GM12878 (cell line): ENCODE measurements around the gene SGTB. TPM values are rescaled to one million over a fixed set of nuclear protein-coding genes. Genes with fewer than 3 reads are reported as not detected.

Experiments used
- BACH1 ChIP-seq: fragments of 450-650 bp; IDR thresholded peaks from 2 replicates; pipeline ENCODE4 v1.6.1; 2017; ENCODE audit warnings: mild to moderate bottlenecking, borderline replicate concordance
- BCL11A ChIP-seq: IDR thresholded peaks from 2 replicates; pipeline ENCODE4 v1.6.1; 2011; ENCODE audit warnings: low read depth, low read length
- CBFB ChIP-seq: IDR thresholded peaks from 2 replicates; pipeline ENCODE4 v1.6.1; 2016; ENCODE audit warnings: antibody characterized with exemption, low read depth
- CHD1 ChIP-seq: IDR thresholded peaks from 2 replicates; pipeline ENCODE4 v1.6.1; 2012; ENCODE audit warnings: low read depth, low read length, improper control_type of control experiment
- CHD4 ChIP-seq: fragments of 200-600 bp; sonication (generic); IDR thresholded peaks from 2 replicates; pipeline ENCODE4 v1.6.1; 2016; ENCODE audit warnings: mild to moderate bottlenecking
- ETV6 ChIP-seq, 2 experiments: fragments of 450-650 bp in 1 of 2; IDR thresholded peaks in 1 of 2; conservative IDR thresholded peaks in 1 of 2; 2 replicates each; pipeline ENCODE4 v1.6.1; 2014; ENCODE audit warnings: antibody characterized with exemption in 1 of 2, borderline replicate concordance in 1 of 2, low read depth in 1 of 2, mild to moderate bottlenecking in 1 of 2, moderate library complexity in 1 of 2
- EZH2 ChIP-seq: IDR thresholded peaks from 2 replicates; pipeline ENCODE4 v1.6.1; 2012; ENCODE audit warnings: low read depth, mild to moderate bottlenecking, control low read depth, inconsistent platforms, low read length, borderline replicate concordance; ENCODE audit not compliant: control insufficient read depth
- FOS ChIP-seq: IDR thresholded peaks from 3 replicates; pipeline ENCODE4 v1.6.1; 2011; ENCODE audit warnings: borderline replicate concordance; ENCODE audit not compliant: insufficient read length; ENCODE audit errors: extremely low read depth
- GATAD2B ChIP-seq: fragments of 450-650 bp; conservative IDR thresholded peaks from 2 replicates; pipeline ENCODE4 v1.6.1; 2017; ENCODE audit warnings: low read depth, mild to moderate bottlenecking, moderate library complexity
- IKZF1 ChIP-seq: fragments of 450-650 bp; conservative IDR thresholded peaks from 2 replicates; pipeline ENCODE4 v1.6.1; 2017; ENCODE audit warnings: antibody characterized with exemption, mild to moderate bottlenecking
- JUNB ChIP-seq: IDR thresholded peaks from 2 replicates; pipeline ENCODE4 v1.6.1; 2016; ENCODE audit warnings: antibody characterized with exemption, mild to moderate bottlenecking
- JUND ChIP-seq: IDR thresholded peaks from 2 replicates; pipeline ENCODE4 v1.6.1; 2012; ENCODE audit warnings: low read depth, mild to moderate bottlenecking, low read length, improper control_type of control experiment, moderate library complexity
- MYB ChIP-seq: fragments of 150-350 bp; IDR thresholded peaks from 2 replicates; pipeline ENCODE4 v1.6.1; 2014; ENCODE audit warnings: mild to moderate bottlenecking, low read depth, low read length, borderline replicate concordance
- NR2C1 ChIP-seq: fragments of 450-650 bp; IDR thresholded peaks from 2 replicates; pipeline ENCODE4 v1.6.1; 2017; ENCODE audit warnings: antibody characterized with exemption, mild to moderate bottlenecking, moderate library complexity
- POU2F2 ChIP-seq: IDR thresholded peaks from 3 replicates; pipeline ENCODE4 v1.6.1; 2011; ENCODE audit warnings: low read depth, mild to moderate bottlenecking, low read length, borderline replicate concordance
- SMAD5 ChIP-seq: IDR thresholded peaks from 2 replicates; pipeline ENCODE4 v1.6.1; 2016; ENCODE audit warnings: antibody characterized with exemption, low read depth
- SREBF2 ChIP-seq: IDR thresholded peaks from 2 replicates; pipeline ENCODE4 v1.6.1; 2012; ENCODE audit warnings: mild to moderate bottlenecking, low read length
- TAF1 ChIP-seq: IDR thresholded peaks from 2 replicates; pipeline ENCODE4 v1.6.1; 2011; ENCODE audit warnings: mild to moderate bottlenecking, low read depth, low read length, borderline replicate concordance
- ZNF217 ChIP-seq: fragments of 450-650 bp; IDR thresholded peaks from 2 replicates; pipeline ENCODE4 v1.6.1; 2017; ENCODE audit warnings: antibody characterized with exemption, mild to moderate bottlenecking
- polyA plus RNA-seq, 11 experiments: library from polyadenylated mRNA; depleted of rRNA in 4 of 11; unstranded in 6 of 11; stranded (reverse) in 5 of 11; fragments of >200 nt; fragmentation: Nextera tagmentation in 4 of 11; fragmentation: Illumina TruSeq in 1 of 11; extraction: Ambion mirVana in 4 of 11; extraction: Trizol in 1 of 11; gene quantifications; 1 replicate in 1 of 11; 2 replicates in 10 of 11; pipeline versions ENCODE4 v1.2.1 to v1.2.3, GENCODE V29; 2011 to 2016; ENCODE audit warnings: inconsistent platforms in 2 of 11, missing spikeins in 2 of 11, low read depth in 1 of 11
- total RNA-seq, 4 experiments: library from RNA; depleted of rRNA in 3 of 4; stranded (reverse); fragments of >200 nt in 3 of 4; fragmentation: Illumina TruSeq in 1 of 4; extraction: Trizol in 1 of 4; gene quantifications; 2 replicates each; pipeline versions ENCODE4 v1.2.1 to v1.2.3, GENCODE V29; 2013 to 2021
- TF ChIP-seq, protein P1 (sequence below): fragments of 450-650 bp; IDR thresholded peaks from 2 replicates; pipeline ENCODE4 v1.6.1; 2017; ENCODE audit warnings: mild to moderate bottlenecking
- TF ChIP-seq, protein P2 (sequence below): fragments of 150-350 bp; IDR thresholded peaks from 2 replicates; pipeline ENCODE4 v1.6.1; 2014; ENCODE audit warnings: mild to moderate bottlenecking, low read depth, low read length
- TF ChIP-seq, protein P3 (sequence below): fragments of 450-650 bp; IDR thresholded peaks from 2 replicates; pipeline ENCODE4 v1.6.1; 2016; ENCODE audit warnings: mild to moderate bottlenecking
- TF ChIP-seq, protein P4 (sequence below): fragments of 450-650 bp; IDR thresholded peaks from 2 replicates; pipeline ENCODE4 v1.6.1; 2017; ENCODE audit warnings: mild to moderate bottlenecking, moderate library complexity

SGTB gene
- total and polyA plus RNA-seq, 10 of the 15 experiments (the other 5 are each of a cell fraction or from before 2014, with no cell fraction given): 1.0 to 7.8 (median 5.4) TPM

- TF ChIP-seq, protein P1, sequence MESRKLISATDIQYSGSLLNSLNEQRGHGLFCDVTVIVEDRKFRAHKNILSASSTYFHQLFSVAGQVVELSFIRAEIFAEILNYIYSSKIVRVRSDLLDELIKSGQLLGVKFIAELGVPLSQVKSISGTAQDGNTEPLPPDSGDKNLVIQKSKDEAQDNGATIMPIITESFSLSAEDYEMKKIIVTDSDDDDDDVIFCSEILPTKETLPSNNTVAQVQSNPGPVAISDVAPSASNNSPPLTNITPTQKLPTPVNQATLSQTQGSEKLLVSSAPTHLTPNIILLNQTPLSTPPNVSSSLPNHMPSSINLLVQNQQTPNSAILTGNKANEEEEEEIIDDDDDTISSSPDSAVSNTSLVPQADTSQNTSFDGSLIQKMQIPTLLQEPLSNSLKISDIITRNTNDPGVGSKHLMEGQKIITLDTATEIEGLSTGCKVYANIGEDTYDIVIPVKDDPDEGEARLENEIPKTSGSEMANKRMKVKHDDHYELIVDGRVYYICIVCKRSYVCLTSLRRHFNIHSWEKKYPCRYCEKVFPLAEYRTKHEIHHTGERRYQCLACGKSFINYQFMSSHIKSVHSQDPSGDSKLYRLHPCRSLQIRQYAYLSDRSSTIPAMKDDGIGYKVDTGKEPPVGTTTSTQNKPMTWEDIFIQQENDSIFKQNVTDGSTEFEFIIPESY: no peak
- TF ChIP-seq NR2C1: no peak
- TF ChIP-seq, protein P2, sequence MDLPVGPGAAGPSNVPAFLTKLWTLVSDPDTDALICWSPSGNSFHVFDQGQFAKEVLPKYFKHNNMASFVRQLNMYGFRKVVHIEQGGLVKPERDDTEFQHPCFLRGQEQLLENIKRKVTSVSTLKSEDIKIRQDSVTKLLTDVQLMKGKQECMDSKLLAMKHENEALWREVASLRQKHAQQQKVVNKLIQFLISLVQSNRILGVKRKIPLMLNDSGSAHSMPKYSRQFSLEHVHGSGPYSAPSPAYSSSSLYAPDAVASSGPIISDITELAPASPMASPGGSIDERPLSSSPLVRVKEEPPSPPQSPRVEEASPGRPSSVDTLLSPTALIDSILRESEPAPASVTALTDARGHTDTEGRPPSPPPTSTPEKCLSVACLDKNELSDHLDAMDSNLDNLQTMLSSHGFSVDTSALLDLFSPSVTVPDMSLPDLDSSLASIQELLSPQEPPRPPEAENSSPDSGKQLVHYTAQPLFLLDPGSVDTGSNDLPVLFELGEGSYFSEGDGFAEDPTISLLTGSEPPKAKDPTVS: no peak
- no peak for TF ChIP-seq SREBF2
- TF ChIP-seq BACH1: no peak
- TF ChIP-seq TAF1: no peak
- no peak for TF ChIP-seq ETV6 (conservative IDR thresholded peaks at IDR 0.05 in 1 of 2, IDR thresholded peaks at IDR 0.05 in 1 of 2; ENCODE audit: borderline replicate concordance in 1 of 2, low read depth in 1 of 2)
- TF ChIP-seq, protein P3, sequence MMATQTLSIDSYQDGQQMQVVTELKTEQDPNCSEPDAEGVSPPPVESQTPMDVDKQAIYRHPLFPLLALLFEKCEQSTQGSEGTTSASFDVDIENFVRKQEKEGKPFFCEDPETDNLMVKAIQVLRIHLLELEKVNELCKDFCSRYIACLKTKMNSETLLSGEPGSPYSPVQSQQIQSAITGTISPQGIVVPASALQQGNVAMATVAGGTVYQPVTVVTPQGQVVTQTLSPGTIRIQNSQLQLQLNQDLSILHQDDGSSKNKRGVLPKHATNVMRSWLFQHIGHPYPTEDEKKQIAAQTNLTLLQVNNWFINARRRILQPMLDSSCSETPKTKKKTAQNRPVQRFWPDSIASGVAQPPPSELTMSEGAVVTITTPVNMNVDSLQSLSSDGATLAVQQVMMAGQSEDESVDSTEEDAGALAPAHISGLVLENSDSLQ: no peak
- TF ChIP-seq BCL11A: no peak
- no peak for TF ChIP-seq MYB
- TF ChIP-seq CHD1: no peak
- TF ChIP-seq ZNF217: no peak
- TF ChIP-seq SMAD5: no peak
- peak; percentile 6; the same call in 1 of the 2 replicates for TF ChIP-seq IKZF1
- TF ChIP-seq, protein P4, sequence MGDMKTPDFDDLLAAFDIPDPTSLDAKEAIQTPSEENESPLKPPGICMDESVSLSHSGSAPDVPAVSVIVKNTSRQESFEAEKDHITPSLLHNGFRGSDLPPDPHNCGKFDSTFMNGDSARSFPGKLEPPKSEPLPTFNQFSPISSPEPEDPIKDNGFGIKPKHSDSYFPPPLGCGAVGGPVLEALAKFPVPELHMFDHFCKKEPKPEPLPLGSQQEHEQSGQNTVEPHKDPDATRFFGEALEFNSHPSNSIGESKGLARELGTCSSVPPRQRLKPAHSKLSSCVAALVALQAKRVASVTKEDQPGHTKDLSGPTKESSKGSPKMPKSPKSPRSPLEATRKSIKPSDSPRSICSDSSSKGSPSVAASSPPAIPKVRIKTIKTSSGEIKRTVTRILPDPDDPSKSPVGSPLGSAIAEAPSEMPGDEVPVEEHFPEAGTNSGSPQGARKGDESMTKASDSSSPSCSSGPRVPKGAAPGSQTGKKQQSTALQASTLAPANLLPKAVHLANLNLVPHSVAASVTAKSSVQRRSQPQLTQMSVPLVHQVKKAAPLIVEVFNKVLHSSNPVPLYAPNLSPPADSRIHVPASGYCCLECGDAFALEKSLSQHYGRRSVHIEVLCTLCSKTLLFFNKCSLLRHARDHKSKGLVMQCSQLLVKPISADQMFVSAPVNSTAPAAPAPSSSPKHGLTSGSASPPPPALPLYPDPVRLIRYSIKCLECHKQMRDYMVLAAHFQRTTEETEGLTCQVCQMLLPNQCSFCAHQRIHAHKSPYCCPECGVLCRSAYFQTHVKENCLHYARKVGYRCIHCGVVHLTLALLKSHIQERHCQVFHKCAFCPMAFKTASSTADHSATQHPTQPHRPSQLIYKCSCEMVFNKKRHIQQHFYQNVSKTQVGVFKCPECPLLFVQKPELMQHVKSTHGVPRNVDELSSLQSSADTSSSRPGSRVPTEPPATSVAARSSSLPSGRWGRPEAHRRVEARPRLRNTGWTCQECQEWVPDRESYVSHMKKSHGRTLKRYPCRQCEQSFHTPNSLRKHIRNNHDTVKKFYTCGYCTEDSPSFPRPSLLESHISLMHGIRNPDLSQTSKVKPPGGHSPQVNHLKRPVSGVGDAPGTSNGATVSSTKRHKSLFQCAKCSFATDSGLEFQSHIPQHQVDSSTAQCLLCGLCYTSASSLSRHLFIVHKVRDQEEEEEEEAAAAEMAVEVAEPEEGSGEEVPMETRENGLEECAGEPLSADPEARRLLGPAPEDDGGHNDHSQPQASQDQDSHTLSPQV: no peak
- TF ChIP-seq GATAD2B: no peak
- no peak for TF ChIP-seq JUNB
- no peak for TF ChIP-seq CBFB
- no peak for TF ChIP-seq EZH2
- TF ChIP-seq FOS: no peak
- no peak for TF ChIP-seq POU2F2
- TF ChIP-seq CHD4: no peak
- TF ChIP-seq JUND: 0 out of 2 replicates have a peak, but pooled peaks have one; percentile 15
Observed at GRCh38 chr5:65624025-65624570, 97.8 kb downstream of the SGTB start, which contains the start of gene TRIM23 (continued).
